Karpas-422 (cell line): ENCODE results near the gene PLB1. TPM values are rescaled to one million over a fixed set of nuclear protein-coding genes. Genes with fewer than 3 reads are reported as not detected.

Experiments
- DNase-seq: peaks from one replicate; pipeline ENCODE4 v3.0.0-alpha.2; 2015
- H2AFZ ChIP-seq: fragments of 200-600 bp; sonication (generic); 2 replicates; pipeline ENCODE4 v1.6.1; 2014; ENCODE audit warnings: antibody characterized with exemption, low read length, mixed read lengths
- H3K27ac ChIP-seq: fragments of 200-600 bp; sonication (generic); 2 replicates; pipeline ENCODE4 v1.5.1; 2014; ENCODE audit warnings: mild to moderate bottlenecking, low read length, moderate library complexity
- H3K27me3 ChIP-seq: fragments of 200-600 bp; sonication (generic); 2 replicates; pipeline ENCODE4 v1.6.1; 2014; ENCODE audit warnings: low read length, mixed read lengths
- H3K36me3 ChIP-seq: fragments of 200-600 bp; sonication (generic); 2 replicates; pipeline ENCODE4 v1.6.1; 2014; ENCODE audit warnings: low read length, mixed read lengths; ENCODE audit not compliant: insufficient read depth
- H3K4me1 ChIP-seq: fragments of 200-600 bp; sonication (generic); 2 replicates; pipeline ENCODE4 v1.6.1; 2014; ENCODE audit warnings: mild to moderate bottlenecking, low read length, mixed read lengths
- H3K4me2 ChIP-seq: fragments of 200-600 bp; sonication (generic); 2 replicates; pipeline ENCODE4 v1.6.1; 2014; ENCODE audit warnings: low read length, low read depth, mild to moderate bottlenecking; ENCODE audit not compliant: poor library complexity, severe bottlenecking
- H3K4me3 ChIP-seq: fragments of 200-600 bp; sonication (generic); 2 replicates; pipeline ENCODE4 v1.5.1; 2014; ENCODE audit warnings: mild to moderate bottlenecking, antibody characterized with exemption, low read length, mixed read lengths
- H3K79me2 ChIP-seq: fragments of 200-600 bp; sonication (generic); 2 replicates; pipeline ENCODE4 v1.6.1; 2014; ENCODE audit warnings: mild to moderate bottlenecking, low read length, mixed read lengths
- H3K9ac ChIP-seq: fragments of 200-600 bp; sonication (generic); 2 replicates; pipeline ENCODE4 v1.6.0; 2014; ENCODE audit warnings: low read length
- H3K9me2 ChIP-seq: fragments of 200-600 bp; sonication (generic), shearing (Covaris generic); replicated peaks from 2 replicates; pipeline ENCODE4 v1.6.0; 2014; ENCODE audit warnings: mild to moderate bottlenecking, low read length, moderate library complexity; ENCODE audit not compliant: insufficient read depth
- H3K9me3 ChIP-seq: fragments of 300-700, 200-600 bp; sonication (generic); 2 replicates; pipeline ENCODE4 v1.6.1; 2014; ENCODE audit warnings: low read length, mixed read lengths
- H4K20me1 ChIP-seq: fragments of 200-600 bp; sonication (generic); 2 replicates; pipeline ENCODE4 v1.6.1; 2014; ENCODE audit warnings: mild to moderate bottlenecking, antibody characterized with exemption, low read length, low read depth; ENCODE audit not compliant: insufficient read depth
- total RNA-seq: library from RNA; depleted of rRNA; stranded (reverse); fragments of >200 nt; shearing (Covaris generic); gene quantifications from 2 replicates; pipeline ENCODE4 v1.2.3, GENCODE V29; 2014; ENCODE audit warnings: low replicate concordance

The PLB1 gene
- total RNA-seq, 1 experiment from 2014 or later = not detected

- Histone ChIP-seq H3K9ac (no peak overlapping the region), H3K4me1 (no peaks in the 10 kb centered on the region), H3K79me2 (no peaks in the 10 kb centered on the region), H3K4me2 (no peak overlapping the region), H4K20me1 (no peaks in the 10 kb centered on the region), H3K36me3 (no peaks in the 10 kb centered on the region), H3K9me2 (no peaks in the 10 kb centered on the region), H2AFZ (no peak overlapping the region), H3K4me3 (no peak overlapping the region), H3K27me3 (no peaks in the 10 kb centered on the region), H3K9me3 (no peaks in the 10 kb centered on the region), H3K27ac (no peak overlapping the region)
- DNase-seq = no peak
Measured at GRCh38 chr2:28636491-28636890, 140.6 kb downstream of the PLB1 start.

- no peaks in the 10 kb centered on the region for H3K79me2 ChIP-seq
- H3K4me2 ChIP-seq = no peak overlapping the region
- H3K9me2 ChIP-seq = no peaks in the 10 kb centered on the region
- no peak overlapping the region for H3K9ac ChIP-seq
- H3K27ac ChIP-seq = no peak overlapping the region
- H3K36me3 ChIP-seq = no peaks in the 10 kb centered on the region
- H4K20me1 ChIP-seq = no peaks in the 10 kb centered on the region
- DNase-seq = no peak
- H3K9me3 ChIP-seq = no peaks in the 10 kb centered on the region
- no peaks in the 10 kb centered on the region for H3K4me1 ChIP-seq
- no peaks in the 10 kb centered on the region for H3K27me3 ChIP-seq
- H3K4me3 ChIP-seq = no peak overlapping the region
- H2AFZ ChIP-seq = no peak overlapping the region
Measured at GRCh38 chr2:28637066-28638047, 141.5 kb downstream of the PLB1 start.

GRCh38 chr2:28638102-28638501 is 142.2 kb downstream of the PLB1 start:
- H2AFZ ChIP-seq = no peak overlapping the region
- no peaks in the 10 kb centered on the region for H3K79me2 ChIP-seq
- no peaks in the 10 kb centered on the region for H3K27me3 ChIP-seq
- H3K9me2 ChIP-seq = no peaks in the 10 kb centered on the region
- H3K36me3 ChIP-seq = no peaks in the 10 kb centered on the region
- no peak overlapping the region for H3K27ac ChIP-seq
- DNase-seq = no peak
- no peak overlapping the region for H3K9ac ChIP-seq
- no peaks in the 10 kb centered on the region for H3K4me1 ChIP-seq
- no peak overlapping the region for H3K4me2 ChIP-seq
- no peaks in the 10 kb centered on the region for H3K9me3 ChIP-seq
- H3K4me3 ChIP-seq = no peak overlapping the region
- no peaks in the 10 kb centered on the region for H4K20me1 ChIP-seq

GRCh38 chr2:28639092-28639691 is 143.3 kb downstream of the PLB1 start:
- no peak overlapping the region for H3K4me2 ChIP-seq
- H3K4me3 ChIP-seq = no peak overlapping the region
- H3K9ac ChIP-seq = no peak overlapping the region
- no peaks in the 10 kb centered on the region for H3K9me2 ChIP-seq
- H3K36me3 ChIP-seq = no peaks in the 10 kb centered on the region
- H2AFZ ChIP-seq = no peak overlapping the region
- H3K9me3 ChIP-seq = no peaks in the 10 kb centered on the region
- no peak for DNase-seq
- H3K4me1 ChIP-seq = no peaks in the 10 kb centered on the region
- no peaks in the 10 kb centered on the region for H3K79me2 ChIP-seq
- H4K20me1 ChIP-seq = no peaks in the 10 kb centered on the region
- no peaks in the 10 kb centered on the region for H3K27me3 ChIP-seq
- no peak overlapping the region for H3K27ac ChIP-seq

- no peak overlapping the region for H3K4me2 ChIP-seq
- no peak for DNase-seq
Measured at GRCh38 chr2:28639836-28640235, 144.0 kb downstream of the PLB1 start.

GRCh38 chr2:28640260-28640907 is 144.5 kb downstream of the PLB1 start:
- no peak overlapping the region for H3K9ac ChIP-seq
- no peak overlapping the region for H3K4me3 ChIP-seq
- H3K79me2 ChIP-seq = no peaks in the 10 kb centered on the region
- H3K36me3 ChIP-seq = no peaks in the 10 kb centered on the region
- H4K20me1 ChIP-seq = no peaks in the 10 kb centered on the region
- H3K9me3 ChIP-seq = no peaks in the 10 kb centered on the region
- no peaks in the 10 kb centered on the region for H3K27me3 ChIP-seq
- no peaks in the 10 kb centered on the region for H3K9me2 ChIP-seq
- H3K4me2 ChIP-seq = no peak overlapping the region
- no peak overlapping the region for H2AFZ ChIP-seq
- no peak overlapping the region for H3K27ac ChIP-seq
- no peak for DNase-seq
- H3K4me1 ChIP-seq = no peaks in the 10 kb centered on the region

More at GRCh38 chr2:28639836-28640235, 144.0 kb downstream of the PLB1 start:
- no peak overlapping the region for H3K9ac ChIP-seq
- no peaks in the 10 kb centered on the region for H3K9me3 ChIP-seq
- H3K27ac ChIP-seq = no peak overlapping the region
- H4K20me1 ChIP-seq = no peaks in the 10 kb centered on the region
- no peaks in the 10 kb centered on the region for H3K27me3 ChIP-seq
- H3K9me2 ChIP-seq = no peaks in the 10 kb centered on the region
- no peaks in the 10 kb centered on the region for H3K4me1 ChIP-seq
- H3K36me3 ChIP-seq = no peaks in the 10 kb centered on the region
- H2AFZ ChIP-seq = no peak overlapping the region
- H3K4me3 ChIP-seq = no peak overlapping the region
- H3K79me2 ChIP-seq = no peaks in the 10 kb centered on the region

- H3K4me2 ChIP-seq = no peak overlapping the region
- no peaks in the 10 kb centered on the region for H3K9me3 ChIP-seq
- H3K79me2 ChIP-seq = no peaks in the 10 kb centered on the region
Measured at GRCh38 chr2:28640908-28641300, 145.0 kb downstream of the PLB1 start.

GRCh38 chr2:28642796-28643195 is 146.9 kb downstream of the PLB1 start:
- H3K9ac ChIP-seq = no peak overlapping the region
- no peak overlapping the region for H3K4me2 ChIP-seq
- H3K4me3 ChIP-seq = no peak overlapping the region
- H3K27me3 ChIP-seq = no peaks in the 10 kb centered on the region
- H3K36me3 ChIP-seq = no peaks in the 10 kb centered on the region
- no peaks in the 10 kb centered on the region for H3K4me1 ChIP-seq
- H4K20me1 ChIP-seq = no peaks in the 10 kb centered on the region
- no peaks in the 10 kb centered on the region for H3K9me2 ChIP-seq
- H3K27ac ChIP-seq = no peak overlapping the region
- H3K9me3 ChIP-seq = no peaks in the 10 kb centered on the region
- DNase-seq = no peak
- H2AFZ ChIP-seq = no peak overlapping the region
- H3K79me2 ChIP-seq = no peaks in the 10 kb centered on the region

More at GRCh38 chr2:28640908-28641300, 145.0 kb downstream of the PLB1 start:
- Histone ChIP-seq H3K27me3 (no peaks in the 10 kb centered on the region), H3K27ac (no peak overlapping the region), H3K4me3 (no peak overlapping the region), H3K36me3 (no peaks in the 10 kb centered on the region), H3K9me2 (no peaks in the 10 kb centered on the region), H4K20me1 (no peaks in the 10 kb centered on the region), H3K4me1 (no peaks in the 10 kb centered on the region), H2AFZ (no peak overlapping the region), H3K9ac (no peak overlapping the region)
- DNase-seq = no peak
